ENCODE data around the gene SLC5A6. TPM values are rescaled to one million over a fixed set of nuclear protein-coding genes. Genes with fewer than 3 reads are reported as not detected.

SLC5A6 gene
- total RNA-seq, 1 experiment from 2014 or later = 49.0 TPM

DNA sequence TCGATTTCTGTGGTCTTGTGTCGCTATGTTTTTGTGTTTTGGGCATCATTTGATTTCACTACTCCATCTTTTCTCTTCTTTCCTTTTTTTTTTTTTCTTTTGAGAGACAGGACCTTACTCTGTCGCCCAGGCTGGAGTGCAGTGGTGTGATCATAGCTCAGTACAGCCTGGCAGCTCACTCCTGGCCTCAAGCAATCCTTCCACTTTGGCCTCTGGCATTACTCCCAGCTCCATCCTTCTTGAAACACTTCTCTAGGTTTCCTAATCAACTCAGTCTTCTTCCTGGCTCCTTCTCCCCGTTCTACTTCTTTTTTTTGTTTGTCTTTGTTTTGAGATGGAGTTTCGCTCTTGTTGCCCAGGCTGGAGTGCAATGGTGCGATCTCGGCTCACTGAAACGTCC, 36.7 kb downstream of the SLC5A6 start:
- ChIA-PET CTCF (no interaction called here), POLR2A (ENCODE audit: unreplicated experiment) (no interaction called here)
- no peak for DNase-seq
- Histone ChIP-seq H3K9me3 (ENCODE audit: insufficient read depth, low read depth) (no peaks in the 10 kb centered on the region), H3F3A (ENCODE audit: insufficient read depth, low read depth) (no peaks in the 10 kb centered on the region), H3K4me3 (no peak overlapping the region), H4K20me1 (ENCODE audit: insufficient read depth) (no peaks in the 10 kb centered on the region), H3K27me3 (ENCODE audit: insufficient read depth, low read depth) (peaks cover 17% of the 10 kb centered on the region; the same call in 1 of the 2 replicates), H3K27ac (no peak overlapping the region), H3K79me2 (ENCODE audit: low read depth) (no peaks in the 10 kb centered on the region), H3K9me2 (ENCODE audit: insufficient read depth) (no peaks in the 10 kb centered on the region), H3K4me1 (replicated peaks; ENCODE audit: insufficient read depth) (no peaks in the 10 kb centered on the region), H3K36me3 (ENCODE audit: low read depth) (no peaks in the 10 kb centered on the region), H3K4me2 (no peak overlapping the region), H2AFZ (no peak overlapping the region)
- intact Hi-C loops (cut with micrococcal nuclease; ENCODE audit: unreplicated experiment) = no loop called here
- BruUV-seq (replicated peaks) = no TSS peak
- TF ChIP-seq, protein P1, sequence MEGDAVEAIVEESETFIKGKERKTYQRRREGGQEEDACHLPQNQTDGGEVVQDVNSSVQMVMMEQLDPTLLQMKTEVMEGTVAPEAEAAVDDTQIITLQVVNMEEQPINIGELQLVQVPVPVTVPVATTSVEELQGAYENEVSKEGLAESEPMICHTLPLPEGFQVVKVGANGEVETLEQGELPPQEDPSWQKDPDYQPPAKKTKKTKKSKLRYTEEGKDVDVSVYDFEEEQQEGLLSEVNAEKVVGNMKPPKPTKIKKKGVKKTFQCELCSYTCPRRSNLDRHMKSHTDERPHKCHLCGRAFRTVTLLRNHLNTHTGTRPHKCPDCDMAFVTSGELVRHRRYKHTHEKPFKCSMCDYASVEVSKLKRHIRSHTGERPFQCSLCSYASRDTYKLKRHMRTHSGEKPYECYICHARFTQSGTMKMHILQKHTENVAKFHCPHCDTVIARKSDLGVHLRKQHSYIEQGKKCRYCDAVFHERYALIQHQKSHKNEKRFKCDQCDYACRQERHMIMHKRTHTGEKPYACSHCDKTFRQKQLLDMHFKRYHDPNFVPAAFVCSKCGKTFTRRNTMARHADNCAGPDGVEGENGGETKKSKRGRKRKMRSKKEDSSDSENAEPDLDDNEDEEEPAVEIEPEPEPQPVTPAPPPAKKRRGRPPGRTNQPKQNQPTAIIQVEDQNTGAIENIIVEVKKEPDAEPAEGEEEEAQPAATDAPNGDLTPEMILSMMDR (conservative IDR thresholded peaks at IDR 0.05) = no peak
- TF ChIP-seq EZH2 (IDR thresholded peaks at IDR 0.05; ENCODE audit: low read depth) = no peak

DNA sequence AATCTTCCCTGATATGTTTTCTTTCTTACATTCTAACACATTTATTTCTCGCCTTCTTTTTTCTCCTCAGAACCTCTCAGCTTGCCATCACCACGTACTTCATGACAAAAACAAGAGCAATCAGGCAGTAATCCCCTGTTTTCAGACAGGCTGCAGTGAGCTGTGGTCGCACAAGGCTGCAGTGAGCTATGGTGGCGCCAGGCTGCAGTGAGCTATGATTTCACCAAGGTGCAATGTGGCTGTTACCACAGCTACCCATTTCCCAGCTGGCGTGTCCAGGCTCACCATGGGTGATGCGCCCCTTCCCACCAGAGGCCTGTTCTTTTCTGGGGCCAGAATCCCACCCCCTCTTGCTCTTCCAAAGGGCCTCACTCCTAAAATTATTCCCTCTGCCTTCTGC, 37.4 kb downstream of the SLC5A6 start:
- Histone ChIP-seq H3K36me3 (ENCODE audit: low read depth) (no peaks in the 10 kb centered on the region), H3K27me3 (ENCODE audit: insufficient read depth, low read depth) (peaks cover 17% of the 10 kb centered on the region; the same call in 1 of the 2 replicates), H3K4me2 (no peak overlapping the region), H3K27ac (no peak overlapping the region), H3F3A (ENCODE audit: insufficient read depth, low read depth) (no peaks in the 10 kb centered on the region), H3K4me3 (no peak overlapping the region), H3K79me2 (ENCODE audit: low read depth) (no peaks in the 10 kb centered on the region), H4K20me1 (ENCODE audit: insufficient read depth) (no peaks in the 10 kb centered on the region), H2AFZ (no peak overlapping the region), H3K4me1 (replicated peaks; ENCODE audit: insufficient read depth) (no peaks in the 10 kb centered on the region), H3K9me2 (ENCODE audit: insufficient read depth) (no peaks in the 10 kb centered on the region), H3K9me3 (ENCODE audit: insufficient read depth, low read depth) (no peaks in the 10 kb centered on the region)
- POLR2A ChIA-PET (ENCODE audit: unreplicated experiment) = no interaction called here
- no TSS peak for BruUV-seq (replicated peaks)
- TF ChIP-seq EZH2 (IDR thresholded peaks at IDR 0.05; ENCODE audit: low read depth) = no peak
- TF ChIP-seq, protein P1 (conservative IDR thresholded peaks at IDR 0.05) = no peak
- no peak for DNase-seq
- CTCF ChIA-PET = no interaction called here
- intact Hi-C loops (cut with micrococcal nuclease; ENCODE audit: unreplicated experiment) = no loop called here

DNA sequence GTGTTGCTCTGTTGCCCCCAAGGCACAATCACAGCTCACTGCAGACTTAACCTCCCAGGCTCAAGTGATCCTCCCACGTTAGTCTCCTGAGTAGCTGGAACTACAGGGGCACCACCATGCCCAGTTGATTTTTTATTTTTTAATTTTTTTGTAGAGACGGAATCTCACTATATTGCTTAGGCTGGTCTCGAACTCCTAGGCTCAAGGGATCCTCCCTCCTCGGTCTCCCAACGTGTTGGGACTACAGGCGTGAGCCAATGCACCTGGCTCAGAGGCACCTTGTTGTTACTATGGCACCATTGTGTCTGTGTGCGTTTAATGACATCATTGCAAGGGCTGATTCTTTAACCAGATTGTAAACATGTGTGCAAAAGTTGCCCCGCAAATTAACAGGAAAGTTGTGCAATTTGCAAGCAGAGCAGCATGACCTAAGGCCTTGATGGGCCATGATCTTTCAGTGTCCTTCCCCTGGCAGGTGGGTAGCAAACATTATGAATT, 40.7 kb downstream of the SLC5A6 start:
- Histone ChIP-seq H3K27ac (no peak overlapping the region), H3K27me3 (ENCODE audit: insufficient read depth, low read depth) (peaks cover 17% of the 10 kb centered on the region; the same call in 1 of the 2 replicates), H2AFZ (no peak overlapping the region), H3K9me2 (ENCODE audit: insufficient read depth) (no peaks in the 10 kb centered on the region), H4K20me1 (ENCODE audit: insufficient read depth) (no peaks in the 10 kb centered on the region), H3F3A (ENCODE audit: insufficient read depth, low read depth) (no peaks in the 10 kb centered on the region), H3K4me1 (replicated peaks; ENCODE audit: insufficient read depth) (no peaks in the 10 kb centered on the region), H3K79me2 (ENCODE audit: low read depth) (no peaks in the 10 kb centered on the region), H3K9me3 (ENCODE audit: insufficient read depth, low read depth) (no peaks in the 10 kb centered on the region), H3K4me3 (no peak overlapping the region), H3K36me3 (ENCODE audit: low read depth) (no peaks in the 10 kb centered on the region), H3K4me2 (no peak overlapping the region)
- CTCF ChIA-PET = interaction anchor here (0.6 to 0.7 kb wide), 3 partner anchors 36 to 132 kb away, joined by 3 to 18 read pairs (median 9); no protein-coding TSS in a partner anchor
- TF ChIP-seq, protein P1 (conservative IDR thresholded peaks at IDR 0.05) = no peak
- TF ChIP-seq EZH2 (IDR thresholded peaks at IDR 0.05; ENCODE audit: low read depth) = no peak
- POLR2A ChIA-PET (ENCODE audit: unreplicated experiment) = interaction anchor here (0.5 kb wide), 1 partner anchor 122 kb away, joined by 22 read pairs; no protein-coding TSS in a partner anchor
- intact Hi-C loops (cut with micrococcal nuclease; ENCODE audit: unreplicated experiment) = no loop called here
- no peak for DNase-seq
- BruUV-seq (replicated peaks) = no TSS peak
